Stimulated activated CD8-positive, alpha-beta memory T cell treated with anti-CD3 and anti-CD28 coated beads, Interleukin-12 subunit alpha, Interleukin-12 subunit beta, amount 100 ng/mL, for 1 hour (primary cell): Measurements from ENCODE around the gene AEBP2.
"Not testable (repeated sequence)": the region's sequence is repeated elsewhere in the genome, so short reads cannot be mapped to it uniquely, and the experiment has no call there.

Experiments used
- DNase-seq: peaks from one replicate; pipeline ENCODE4 v3.0.0-alpha.2; 2020; ENCODE audit warnings: low read depth

Gene AEBP2

DNA sequence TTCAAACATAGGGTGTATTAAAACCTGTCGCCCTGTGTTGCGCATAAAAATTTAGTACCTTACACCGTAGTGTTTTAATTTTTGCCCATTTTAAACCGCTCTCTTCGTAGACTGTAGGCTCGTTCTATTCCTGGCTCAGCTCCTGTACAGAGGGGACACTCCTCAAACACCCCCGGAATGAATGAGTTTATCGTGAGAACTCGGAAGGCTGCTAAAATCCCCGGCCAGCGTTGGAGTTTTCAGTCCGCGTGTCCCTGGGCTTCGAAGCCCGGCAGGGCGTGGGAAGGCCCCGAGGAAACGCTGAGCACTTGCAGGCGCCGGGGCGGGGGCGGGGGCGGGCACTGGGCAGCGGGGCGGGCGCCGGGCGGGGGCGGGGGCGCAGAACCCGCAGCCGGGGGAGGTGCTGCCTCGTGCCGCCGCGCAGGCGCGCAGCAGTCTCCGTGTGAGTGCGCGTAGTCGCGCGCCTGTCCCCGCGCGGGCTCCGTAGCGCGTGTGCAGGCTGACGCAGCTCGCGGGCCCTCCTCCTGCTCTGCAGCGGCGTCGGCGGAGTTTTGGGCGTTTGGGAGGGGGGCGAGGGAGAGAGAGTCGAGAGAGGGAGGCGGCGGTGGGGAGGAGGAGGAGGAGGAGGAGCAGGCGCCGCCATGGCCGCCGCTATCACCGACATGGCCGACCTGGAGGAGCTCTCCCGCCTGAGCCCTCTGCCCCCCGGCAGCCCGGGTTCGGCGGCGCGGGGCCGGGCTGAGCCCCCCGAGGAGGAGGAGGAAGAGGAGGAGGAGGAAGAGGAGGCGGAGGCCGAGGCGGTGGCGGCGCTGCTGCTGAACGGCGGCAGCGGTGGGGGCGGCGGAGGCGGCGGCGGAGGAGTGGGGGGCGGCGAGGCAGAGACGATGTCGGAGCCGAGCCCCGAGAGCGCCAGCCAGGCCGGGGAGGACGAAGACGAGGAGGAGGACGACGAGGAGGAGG lies at the start of gene AEBP2:
AEBP2 (plus strand) TSS at position 434 of the 960 bp plus-strand sequence; CDS start at position 642, 208 bp downstream.
- DNase-seq, result peak; percentile 90

DNA sequence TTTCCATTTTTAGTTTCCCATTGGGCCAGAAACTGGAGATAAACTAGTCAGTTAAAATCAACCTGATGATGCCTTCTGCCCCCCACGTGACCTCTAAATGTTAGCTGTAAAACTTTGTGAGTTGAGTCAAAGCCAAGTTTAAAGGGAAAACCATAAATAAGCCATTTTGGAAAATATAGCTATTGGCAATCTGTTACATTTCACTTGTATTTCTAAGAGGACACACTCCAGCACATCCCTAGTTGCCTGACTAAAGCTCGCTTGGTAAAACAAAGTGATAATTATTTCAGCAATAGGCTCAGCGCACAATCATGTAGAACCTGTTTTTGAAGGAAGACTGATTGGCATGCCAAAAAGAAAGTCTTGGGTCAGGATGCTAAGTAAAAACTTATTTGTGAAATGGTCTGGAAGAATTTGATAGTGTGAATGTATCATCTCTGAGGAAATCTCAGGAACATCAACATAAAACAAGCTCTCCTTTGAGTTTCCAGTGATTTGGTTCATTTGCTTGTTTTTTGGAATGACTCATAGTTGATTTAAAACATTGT lies 49.2 kb upstream of the AEBP2 start:
- DNase-seq, result no peak

GRCh38 chr12:19392644-19393043 lies 46.6 kb upstream of the AEBP2 start:
- not testable (repeated sequence) for DNase-seq

DNA sequence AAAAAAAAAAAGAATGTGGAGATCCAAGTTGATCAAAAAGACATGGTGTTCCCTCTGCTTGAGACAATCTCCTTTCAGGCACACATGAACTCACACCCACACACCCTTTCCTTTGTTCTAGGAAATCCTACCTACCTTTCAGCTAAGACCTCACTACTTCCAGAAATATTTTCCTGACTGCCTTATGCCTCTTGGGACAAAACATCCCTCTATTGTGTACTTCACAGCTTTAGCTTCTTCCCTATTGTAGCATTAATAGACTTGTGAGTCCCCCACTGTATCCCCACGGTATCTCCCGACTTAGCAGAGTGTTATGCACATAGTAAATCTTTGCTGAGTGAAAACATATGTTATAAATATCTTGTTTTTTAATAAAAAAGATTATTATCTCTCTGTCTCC lies 44.9 kb upstream of the AEBP2 start:
- DNase-seq, result no peak

GRCh38 chr12:19397534-19397933 lies 41.8 kb upstream of the AEBP2 start:
- DNase-seq, result no peak

DNA sequence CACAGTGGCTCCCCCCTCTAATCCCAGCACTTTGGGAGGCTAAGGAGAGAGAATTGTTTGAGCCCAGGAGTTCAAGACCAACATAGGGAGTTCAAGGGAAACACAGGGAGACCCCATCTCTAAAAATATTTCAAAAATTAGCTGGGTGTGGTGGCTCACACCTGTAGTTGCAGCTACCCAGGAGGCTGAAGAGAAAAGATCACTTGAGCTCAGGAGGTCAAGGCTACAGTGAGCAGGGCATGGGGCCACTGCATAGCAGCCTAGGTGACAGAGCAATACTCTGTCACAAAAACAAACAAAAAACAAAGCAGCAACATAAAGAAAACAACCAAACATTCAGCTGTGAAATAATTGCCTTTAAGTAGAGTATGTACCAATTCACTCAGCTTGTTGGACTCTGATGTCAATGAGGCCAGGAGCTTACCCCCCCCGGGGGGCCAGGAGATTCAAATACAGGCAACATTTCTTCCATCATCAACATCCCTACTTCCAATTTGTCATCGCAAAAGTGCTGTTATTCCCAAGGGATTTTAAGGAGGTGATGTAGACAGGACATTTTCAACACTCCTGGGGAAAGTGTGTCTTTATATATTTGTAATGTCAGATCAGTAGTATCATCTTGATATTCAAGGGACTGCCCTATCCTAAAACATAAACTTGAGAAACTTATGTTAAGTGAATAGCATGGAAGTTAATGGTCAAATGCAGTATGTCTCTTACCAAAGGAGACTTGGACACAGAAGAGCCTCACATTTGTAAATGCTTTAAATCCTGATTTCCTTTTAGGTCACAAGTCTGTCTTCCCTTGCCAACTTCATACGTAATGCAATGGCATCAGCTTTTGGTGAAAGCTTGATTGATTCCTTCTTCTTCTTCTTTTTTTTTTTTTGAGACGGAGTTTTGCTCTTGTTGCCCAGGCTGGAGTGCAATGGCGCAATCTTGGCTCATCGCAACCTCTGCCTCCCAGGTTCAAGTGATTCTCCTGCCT lies 40.6 kb upstream of the AEBP2 start:
- DNase-seq, result no peak

GRCh38 chr12:19400649-19401285 lies 38.5 kb upstream of the AEBP2 start:
- not testable (repeated sequence) for DNase-seq

- no peak for DNase-seq
Observed at GRCh38 chr12:19402211-19402610, 37.1 kb upstream of the AEBP2 start.

GRCh38 chr12:19402743-19403431 lies 36.4 kb upstream of the AEBP2 start:
- DNase-seq, result no peak

GRCh38 chr12:19404242-19404880 lies 34.9 kb upstream of the AEBP2 start:
- DNase-seq, result peak; percentile 3

GRCh38 chr12:19409376-19409775 lies 29.9 kb upstream of the AEBP2 start:
- no peak for DNase-seq

DNA sequence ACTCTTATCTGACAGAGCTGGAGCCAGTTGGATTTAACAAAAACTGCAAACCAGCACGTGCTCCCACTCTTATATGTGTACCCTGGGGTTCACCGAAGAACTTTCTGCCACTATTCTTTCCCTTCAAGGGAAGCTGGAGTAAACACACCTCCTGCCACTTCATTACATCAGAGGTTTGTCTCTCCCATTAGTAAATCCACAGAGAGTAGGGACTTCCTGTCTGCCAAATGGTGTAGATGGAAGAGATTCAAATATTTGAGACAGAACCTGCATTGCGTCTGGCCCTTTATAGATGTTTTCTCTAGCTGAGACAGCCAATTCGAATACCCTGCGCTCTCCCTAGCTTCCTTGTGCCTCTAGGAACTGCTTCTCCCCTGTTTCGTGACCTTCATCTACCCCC lies 29.1 kb upstream of the AEBP2 start:
- no peak for DNase-seq

- DNase-seq, result no peak
Observed at GRCh38 chr12:19410629-19411185, 28.6 kb upstream of the AEBP2 start.

GRCh38 chr12:19411234-19412204 lies 27.8 kb upstream of the AEBP2 start:
- no peak for DNase-seq

DNA sequence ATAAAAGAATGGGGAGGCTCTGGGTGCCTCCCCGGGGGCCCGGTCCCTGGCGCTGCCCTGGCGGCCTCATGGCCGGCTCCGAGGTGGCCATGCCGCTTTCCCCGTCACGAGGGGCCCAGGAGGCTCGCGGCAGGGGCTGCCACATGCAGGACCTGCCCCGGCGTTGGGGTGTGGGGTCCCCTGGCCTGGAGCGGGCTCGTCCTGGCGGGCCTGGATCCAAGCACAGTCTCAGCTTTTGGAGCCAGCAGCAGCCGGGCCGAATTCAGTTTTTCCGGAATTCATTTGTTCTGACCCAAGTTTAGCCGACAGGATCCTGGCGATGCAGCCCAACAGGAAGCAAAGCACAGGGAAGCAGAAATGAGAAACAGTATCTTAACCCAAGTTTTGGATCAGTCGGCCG lies 26.4 kb upstream of the AEBP2 start:
- DNase-seq, result no peak

DNA sequence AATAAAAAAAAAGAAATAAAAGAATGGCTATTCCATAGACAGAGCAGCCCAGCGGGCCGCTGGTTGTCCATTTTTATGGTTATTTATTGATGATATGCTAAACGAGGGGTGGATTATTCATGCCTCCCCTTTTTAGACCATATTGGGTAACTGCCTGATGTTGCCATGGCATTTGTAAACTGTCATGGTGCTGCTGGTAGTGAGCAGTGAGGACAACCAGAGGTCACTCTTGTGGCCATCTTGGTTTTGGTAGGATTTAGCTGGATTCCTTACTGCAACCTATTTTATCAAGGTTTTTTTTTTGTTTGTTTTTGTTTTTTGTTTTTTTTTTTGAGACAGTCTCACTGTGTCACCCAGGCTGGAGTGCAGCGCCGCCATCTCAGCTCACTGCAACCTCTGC lies 25.7 kb upstream of the AEBP2 start:
- not testable (repeated sequence) for DNase-seq

DNA sequence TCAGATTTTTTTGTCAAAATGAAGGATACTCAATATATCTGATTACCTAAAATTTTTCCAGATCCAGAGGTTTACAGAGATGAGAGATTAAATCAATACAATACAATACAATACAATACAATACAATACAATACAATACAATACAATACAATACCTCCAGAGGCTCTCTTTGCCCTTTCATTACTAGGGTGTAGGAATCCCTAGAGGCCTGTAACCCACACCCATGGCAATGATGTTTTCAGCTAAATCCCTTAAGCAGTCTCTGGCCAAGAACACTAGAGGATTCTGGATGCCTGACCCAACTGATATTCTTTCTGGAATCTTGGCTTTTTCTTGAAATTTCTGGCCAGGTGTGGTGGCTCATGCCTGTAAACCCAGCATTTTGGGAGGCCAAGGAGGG lies 23.7 kb upstream of the AEBP2 start:
- DNase-seq, result no peak

GRCh38 chr12:19419086-19419485 lies 20.2 kb upstream of the AEBP2 start:
- DNase-seq, result no peak
